A549 (cell line): ENCODE results near the gene TSC22D1. TPM values are rescaled to one million over a fixed set of nuclear protein-coding genes. Genes with fewer than 3 reads are reported as not detected.

Experiments
- ATAC-seq, 2 experiments: fragments of 200-7000 bp in 1 of 2; fragments of >200 bp in 1 of 2; cut with Nextera tagmentation in 1 of 2; cut with Tn5 transposase in 1 of 2; 3 replicates each; pipeline versions ENCODE4 v1.8.0 to v1.9.1; 2018 to 2020; ENCODE audit warnings: mild to moderate bottlenecking in 1 of 2, moderate library complexity in 1 of 2
- CTCF ChIA-PET: fragments of 300-600 bp; sonication (Branson Sonifier 250); formaldehyde crosslinking; extraction: SDS; loops from one replicate; lab custom pipeline; 2021; ENCODE audit warnings: antibody characterized with exemption, inconsistent platforms; lab: Yijun Ruan, JAX
- POLR2A ChIA-PET: fragments of 350-600 bp; formaldehyde crosslinking; extraction: SDS; loops from one replicate; lab custom pipeline; 2021; ENCODE audit warnings: antibody characterized with exemption, inconsistent platforms; lab: Yijun Ruan, JAX
- DNase-seq, 2 experiments: peaks; one replicate each; pipeline versions ENCODE4 v3.0.0 to v3.0.0-alpha.2; 2011 to 2016; ENCODE audit warnings: low read depth in 1 of 2, low spot score in 1 of 2
- FAIRE-seq: peaks from 2 replicates; lab custom pipeline; 2011; peaks lifted over from hg19 to GRCh38; lab: Jason Lieb, UNC
- H3K27ac ChIP-seq, 2 experiments: fragments of >200 bp; sonication (Bioruptor Twin); formaldehyde crosslinking; 3 replicates each; pipeline ENCODE4 v1.5.1; 2016 to 2017
- H3K4me1 ChIP-seq: fragments of >200 bp; sonication (Bioruptor Twin); formaldehyde crosslinking; 3 replicates; pipeline ENCODE4 v1.6.1; 2016
- H3K4me2 ChIP-seq: fragments of >200 bp; sonication (Bioruptor Twin); formaldehyde crosslinking; 3 replicates; pipeline ENCODE4 v1.6.1; 2016
- H3K4me3 ChIP-seq: fragments of >200 bp; sonication (Bioruptor Twin); formaldehyde crosslinking; 3 replicates; pipeline ENCODE4 v1.5.1; 2016
- H3K9me3 ChIP-seq: fragments of >200 bp; sonication (Bioruptor Twin); formaldehyde crosslinking; 3 replicates; pipeline ENCODE4 v1.6.1; 2016
- ATOH8 ChIP-seq: fragments of 250-450 bp; sonication (Bioruptor Pico); IDR thresholded peaks from 2 replicates; pipeline ENCODE4 v1.5.0; 2020; ENCODE audit warnings: low read depth, mild to moderate bottlenecking, moderate library complexity
- BCL3 ChIP-seq: fragments of >200 bp; sonication (Bioruptor Twin); formaldehyde crosslinking; IDR thresholded peaks from 3 replicates; pipeline ENCODE4 v1.6.1; 2016
- BHLHE40 ChIP-seq: IDR thresholded peaks from 2 replicates; pipeline ENCODE4 v1.6.1; 2012; ENCODE audit warnings: low read depth, low read length, inconsistent platforms
- CTCF ChIP-seq: fragments of >200 bp; sonication (Bioruptor Twin); formaldehyde crosslinking; IDR thresholded peaks from 3 replicates; pipeline ENCODE4 v1.5.1; 2016
- E2F6 ChIP-seq: IDR thresholded peaks from 2 replicates; pipeline ENCODE4 v1.6.1; 2012; ENCODE audit warnings: low read depth, borderline replicate concordance
- EP300 ChIP-seq, 2 experiments: fragments of >200 bp; sonication (Bioruptor Twin); formaldehyde crosslinking; IDR thresholded peaks; 2 replicates in 1 of 2; 3 replicates in 1 of 2; pipeline ENCODE4 v1.6.1; 2016 to 2017
- FOXS1 ChIP-seq: fragments of 250-450 bp; sonication (Bioruptor Pico); IDR thresholded peaks from 2 replicates; pipeline ENCODE4 v1.5.0; 2020; ENCODE audit warnings: mild to moderate bottlenecking, moderate library complexity
- GATA3 ChIP-seq: IDR thresholded peaks from 2 replicates; pipeline ENCODE4 v1.6.1; 2012; ENCODE audit warnings: borderline replicate concordance
- HEYL ChIP-seq: fragments of 250-450 bp; sonication (Bioruptor Pico); IDR thresholded peaks from 2 replicates; pipeline ENCODE4 v1.8.0; 2021; ENCODE audit warnings: mild to moderate bottlenecking, moderate library complexity
- HOXB13 ChIP-seq: fragments of 250-450 bp; sonication (Bioruptor Pico); IDR thresholded peaks from 2 replicates; pipeline ENCODE4 v1.5.0; 2020; ENCODE audit warnings: low read depth, mild to moderate bottlenecking, moderate library complexity
- HOXB5 ChIP-seq: fragments of 250-450 bp; sonication (Bioruptor Pico); IDR thresholded peaks from 2 replicates; pipeline ENCODE4 v1.5.0; 2020; ENCODE audit warnings: mild to moderate bottlenecking, moderate library complexity
- JUN ChIP-seq, 2 experiments: fragments of >200 bp; sonication (Bioruptor Twin); formaldehyde crosslinking; IDR thresholded peaks; 2 replicates in 1 of 2; 3 replicates in 1 of 2; pipeline ENCODE4 v1.6.1; 2016 to 2017
- KDM5A ChIP-seq: fragments of 200-600 bp; sonication (generic); IDR thresholded peaks from 2 replicates; pipeline ENCODE4 v1.6.1; 2016; ENCODE audit warnings: antibody characterized with exemption, mild to moderate bottlenecking
- MAFK ChIP-seq: fragments of 450-650 bp; IDR thresholded peaks from 2 replicates; pipeline ENCODE4 v1.6.1; 2014; ENCODE audit not compliant: partially characterized antibody
- MAX ChIP-seq: IDR thresholded peaks from 2 replicates; pipeline ENCODE4 v1.6.1; 2012
- MAZ ChIP-seq: fragments of 150-350 bp; IDR thresholded peaks from 2 replicates; pipeline ENCODE4 v1.6.1; 2014; ENCODE audit warnings: antibody characterized with exemption, low read depth, low read length, borderline replicate concordance
- NPAS2 ChIP-seq: fragments of 250-450 bp; sonication (Bioruptor Pico); IDR thresholded peaks from 2 replicates; pipeline ENCODE4 v1.8.0; 2022; ENCODE audit warnings: mild to moderate bottlenecking, moderate library complexity, borderline replicate concordance
- PHF8 ChIP-seq: fragments of 200-600 bp; sonication (generic); IDR thresholded peaks from 2 replicates; pipeline ENCODE4 v1.6.1; 2016; ENCODE audit warnings: low read depth, mild to moderate bottlenecking, antibody characterized with exemption, moderate library complexity, borderline replicate concordance
- POLR2AphosphoS2 ChIP-seq: conservative IDR thresholded peaks from 2 replicates; pipeline ENCODE4 v1.6.1; 2012; ENCODE audit warnings: low read length, improper control_type of control experiment, inconsistent platforms
- RAD21 ChIP-seq, 2 experiments: fragments of >200 bp in 1 of 2; sonication (Bioruptor Twin) in 1 of 2; formaldehyde crosslinking in 1 of 2; IDR thresholded peaks in 1 of 2; conservative IDR thresholded peaks in 1 of 2; 2 replicates in 1 of 2; 3 replicates in 1 of 2; pipeline ENCODE4 v1.6.1; 2012 to 2018; ENCODE audit warnings: inconsistent platforms in 1 of 2
- RCOR1 ChIP-seq: fragments of 150-350 bp; IDR thresholded peaks from 2 replicates; pipeline ENCODE4 v1.6.1; 2014; ENCODE audit warnings: antibody characterized with exemption, low read length, low read depth
- REST ChIP-seq: fragments of 200-600 bp; sonication (generic); IDR thresholded peaks from 2 replicates; pipeline ENCODE4 v1.6.1; 2016; ENCODE audit warnings: antibody characterized with exemption, mild to moderate bottlenecking, moderate library complexity
- SREBF2 ChIP-seq: fragments of 450-650 bp; IDR thresholded peaks from 2 replicates; pipeline ENCODE4 v1.6.1; 2014; ENCODE audit warnings: mild to moderate bottlenecking, moderate library complexity
- ZC3H11A ChIP-seq: fragments of 450-650 bp; IDR thresholded peaks from 2 replicates; pipeline ENCODE4 v1.6.1; 2014; ENCODE audit warnings: antibody characterized with exemption, mild to moderate bottlenecking
- ZNF302 ChIP-seq: fragments of 250-450 bp; sonication (Bioruptor Pico); IDR thresholded peaks from 2 replicates; pipeline ENCODE4 v1.9.0; 2021; ENCODE audit warnings: inconsistent platforms, mild to moderate bottlenecking, moderate library complexity
- ZSCAN20 ChIP-seq: fragments of 250-450 bp; sonication (Bioruptor Pico); IDR thresholded peaks from 2 replicates; pipeline ENCODE4 v1.8.0; 2022; ENCODE audit warnings: mild to moderate bottlenecking, moderate library complexity
- WGBS: methylation state at CpG from one replicate; pipeline ENCODE4 v1.1.6; 2017; ENCODE audit errors: missing lambda C conversion rate; 5-methylcytosine and 5-hydroxymethylcytosine counted together
- polyA plus RNA-seq, 4 experiments: library from polyadenylated mRNA; depleted of rRNA in 3 of 4; stranded (reverse); fragments of >200 nt; fragmentation: RNase III in 1 of 4; extraction: RNeasy Plus Mini Kit Qiagen cat#74134 plus additional on column Dnase treatment in 1 of 4; gene quantifications; 2 replicates in 3 of 4; 3 replicates in 1 of 4; pipeline ENCODE4 v1.2.3, GENCODE V29; 2011 to 2017

TSC22D1 gene
- polyA plus RNA-seq, 2 of the 4 experiments (the other 2 are of a cell fraction), result 66.8 to 196 TPM

- FAIRE-seq (no peak), DNase-seq (peak; percentile 12 to 41), ATAC-seq (peak in 1 of 2 experiments; percentile 8; a peak in 4 of 6 replicates)
- 0% methylated on average over 2 of the region's 15 CpGs for WGBS
- TF ChIP-seq PHF8 (peak; percentile 1; the same call in 1 of the 2 replicates), RAD21 (conservative IDR thresholded peaks at IDR 0.05 in 1 of 2, IDR thresholded peaks at IDR 0.05 in 1 of 2) (no peak), JUN (IDR thresholded peaks at IDR 0.05) (0 out of 5 replicates have a peak, but pooled peaks have one; percentile 0 to 41), MAX (peak; percentile 10; the same call in 1 of the 2 replicates), GATA3 (0 out of 2 replicates have a peak, but pooled peaks have one; percentile 3)
- Histone ChIP-seq H3K27ac (peak overlapping the region; percentile 99 to 100), H3K9me3 (no peaks in the 10 kb centered on the region), H3K4me3 (peak overlapping the region; percentile 96), H3K4me1 (peaks cover 33% of the 10 kb centered on the region), H3K4me2 (peak overlapping the region; percentile 88)
- ChIA-PET POLR2A (interaction anchor here (1.0 to 1.5 kb wide), 2 partner anchors 237 to 340 kb away, joined by 4 to 6 read pairs; no protein-coding TSS in a partner anchor), CTCF (no interaction called here)
Observed at GRCh38 chr13:44578067-44578400, 1.9 kb upstream of the TSC22D1 start.

- WGBS, result no CpG with 5 or more reads among the region's 94 CpGs
- no peak for FAIRE-seq
- peak; percentile 74 to 86 for ATAC-seq
- TF ChIP-seq FOXS1 (CRISPR knock-in tag) (no peak), MAFK (no peak), CTCF (no peak), KDM5A (no peak), SREBF2 (no peak), E2F6 (no peak; the same call in 1 of the 2 replicates), MAZ (no peak), ZC3H11A (no peak), ZNF302 (CRISPR knock-in tag) (no peak), BCL3 (peak; percentile 41), HOXB13 (CRISPR knock-in tag) (no peak), HOXB5 (0 out of 2 replicates have a peak, but pooled peaks have one; percentile 50), REST (no peak), MAX (peak; percentile 82), NPAS2 (CRISPR knock-in tag) (no peak), ZSCAN20 (CRISPR knock-in tag) (no peak), RCOR1 (no peak), EP300 (IDR thresholded peaks at IDR 0.05) (no peak), POLR2AphosphoS2 (no peak), GATA3 (peak; percentile 8; the same call in 1 of the 2 replicates), HEYL (CRISPR knock-in tag) (no peak), ATOH8 (CRISPR knock-in tag) (no peak), BHLHE40 (no peak)
Observed at GRCh38 chr13:44577236-44578066, 1.3 kb upstream of the TSC22D1 start.

More at GRCh38 chr13:44577236-44578066, 1.3 kb upstream of the TSC22D1 start:
- Histone ChIP-seq H3K4me2 (peak overlapping the region; percentile 88), H3K9me3 (no peaks in the 10 kb centered on the region), H3K4me3 (peak overlapping the region; percentile 96), H3K4me1 (peaks cover 38% of the 10 kb centered on the region), H3K27ac (peak overlapping the region; percentile 99 to 100)
- peak; percentile 64 to 95 for DNase-seq
- ChIA-PET CTCF (no interaction called here), POLR2A (interaction anchor here (1.0 to 1.5 kb wide), 2 partner anchors 238 to 340 kb away, joined by 4 to 6 read pairs; no protein-coding TSS in a partner anchor)
